Posterior cingulate gyrus (tissue), 11 donors: ENCODE results near the gene PDPK1.

Source experiments
- DNase-seq, 10 donors: peaks; one replicate each; pipeline versions ENCODE4 v3.0.0 to v3.0.0-alpha.2; 2020 to 2021; ENCODE audit warnings: mixed read lengths in 3 of 10
- intact Hi-C: fragments of 100-400 bp; cut with DNase I; formaldehyde crosslinking; loops from one replicate; pipeline ENCODE4 v1.15.1; 2023

The PDPK1 gene

DNA sequence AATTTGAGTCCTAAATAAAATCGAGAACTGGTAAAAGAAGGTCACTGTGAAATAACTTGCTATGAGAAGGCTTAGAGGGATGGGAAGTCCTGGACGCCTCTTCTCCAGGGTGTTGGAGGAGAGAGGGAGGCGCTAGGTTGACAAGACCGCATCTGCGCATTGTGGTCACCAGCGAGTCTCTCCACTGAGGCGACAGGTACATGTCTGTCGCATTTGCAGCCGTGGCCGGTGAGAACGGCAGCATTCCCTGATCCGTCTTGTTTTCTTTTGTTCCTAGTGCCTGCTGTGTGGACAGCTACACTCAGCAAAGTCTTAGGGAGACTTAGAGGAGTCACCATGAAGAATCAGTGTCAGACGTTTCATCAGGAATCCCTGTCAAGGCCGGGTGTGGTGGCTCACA lies 32.1 kb upstream of the PDPK1 start:
- no peak for DNase-seq
- intact Hi-C loops: no loop called here

GRCh38 chr16:2507052-2507659 lies 30.7 kb upstream of the PDPK1 start:
- DNase-seq: peak in 1 of 10 donors; percentile 84
- intact Hi-C loops: no loop called here

GRCh38 chr16:2507665-2508064 lies 30.2 kb upstream of the PDPK1 start:
- peak in 1 of 10 donors; percentile 85 for DNase-seq
- intact Hi-C loops: no loop called here

- intact Hi-C loops: no loop called here
- DNase-seq: no peak
Measured at GRCh38 chr16:2508722-2509400, 29.0 kb upstream of the PDPK1 start.

GRCh38 chr16:2511128-2511800 lies 26.6 kb upstream of the PDPK1 start:
- DNase-seq: peak in 8 of 10 donors; percentile 47 to 96 (median 80)
- intact Hi-C loops: no loop called here

GRCh38 chr16:2511996-2512734 lies 25.7 kb upstream of the PDPK1 start:
- intact Hi-C loops: no loop called here
- DNase-seq: no peak

GRCh38 chr16:2512735-2513404 lies 25.0 kb upstream of the PDPK1 start:
- intact Hi-C loops: no loop called here

GRCh38 chr16:2513405-2514332 lies 24.2 kb upstream of the PDPK1 start, which contains the start of gene ATP6V0C:
TSS of gene ATP6V0C (plus strand) at chr16:2513952. CDS start at chr16:2514104, 152 bp downstream.
- peak; percentile 79 to 99 (median 90) for DNase-seq
- intact Hi-C loops: no loop called here

More at GRCh38 chr16:2512735-2513404, 25.0 kb upstream of the PDPK1 start:
- peak in 1 of 10 donors; percentile 84 for DNase-seq

DNA sequence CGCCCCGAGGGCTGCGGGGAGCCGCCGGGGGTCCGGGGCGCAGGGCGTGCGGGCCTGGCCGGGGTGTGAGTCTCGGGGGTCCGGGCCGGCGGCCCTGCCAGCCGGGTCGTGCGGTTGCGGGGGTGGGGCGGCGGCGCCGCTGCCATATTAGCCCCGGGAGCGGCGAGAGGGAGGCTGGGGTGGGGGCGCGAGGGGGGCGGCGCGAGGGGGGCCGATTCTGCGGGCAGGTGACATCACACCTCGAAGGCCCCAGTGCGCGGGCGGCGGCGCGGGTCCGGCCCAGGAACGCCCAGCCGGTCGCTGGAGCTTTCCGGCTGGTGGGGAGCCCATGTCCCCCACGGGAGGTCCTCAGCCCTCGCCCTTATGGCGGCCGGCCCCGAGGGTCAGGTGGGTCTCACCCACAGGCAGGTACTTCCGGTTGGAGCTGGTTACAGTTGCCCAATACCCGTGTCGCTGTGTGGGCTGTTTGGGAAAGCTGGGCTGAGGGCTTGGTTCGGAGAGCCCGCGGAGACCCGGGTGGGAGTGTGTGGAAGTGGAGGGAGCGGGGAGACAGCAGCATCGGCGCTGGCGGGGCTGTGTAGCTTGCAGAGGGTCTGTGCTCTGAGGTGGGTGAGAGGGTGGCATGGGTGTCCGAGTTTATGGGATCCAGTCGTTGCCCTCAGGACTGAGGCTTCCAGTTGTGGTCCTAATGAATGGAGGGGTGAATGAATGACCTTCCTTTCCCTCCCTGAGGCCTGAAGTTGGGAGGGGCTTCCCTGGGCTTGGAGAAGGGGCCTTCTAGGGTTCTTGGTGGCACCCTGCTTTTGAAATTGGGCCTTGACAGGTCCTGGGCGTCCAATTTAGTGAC lies 23.3 kb upstream of the PDPK1 start:
- intact Hi-C loops: no loop called here
- peak in 1 of 10 donors; percentile 86 for DNase-seq

GRCh38 chr16:2515180-2515851 lies 22.5 kb upstream of the PDPK1 start:
- intact Hi-C loops: no loop called here
- DNase-seq: peak in 1 of 10 donors; percentile 65

DNA sequence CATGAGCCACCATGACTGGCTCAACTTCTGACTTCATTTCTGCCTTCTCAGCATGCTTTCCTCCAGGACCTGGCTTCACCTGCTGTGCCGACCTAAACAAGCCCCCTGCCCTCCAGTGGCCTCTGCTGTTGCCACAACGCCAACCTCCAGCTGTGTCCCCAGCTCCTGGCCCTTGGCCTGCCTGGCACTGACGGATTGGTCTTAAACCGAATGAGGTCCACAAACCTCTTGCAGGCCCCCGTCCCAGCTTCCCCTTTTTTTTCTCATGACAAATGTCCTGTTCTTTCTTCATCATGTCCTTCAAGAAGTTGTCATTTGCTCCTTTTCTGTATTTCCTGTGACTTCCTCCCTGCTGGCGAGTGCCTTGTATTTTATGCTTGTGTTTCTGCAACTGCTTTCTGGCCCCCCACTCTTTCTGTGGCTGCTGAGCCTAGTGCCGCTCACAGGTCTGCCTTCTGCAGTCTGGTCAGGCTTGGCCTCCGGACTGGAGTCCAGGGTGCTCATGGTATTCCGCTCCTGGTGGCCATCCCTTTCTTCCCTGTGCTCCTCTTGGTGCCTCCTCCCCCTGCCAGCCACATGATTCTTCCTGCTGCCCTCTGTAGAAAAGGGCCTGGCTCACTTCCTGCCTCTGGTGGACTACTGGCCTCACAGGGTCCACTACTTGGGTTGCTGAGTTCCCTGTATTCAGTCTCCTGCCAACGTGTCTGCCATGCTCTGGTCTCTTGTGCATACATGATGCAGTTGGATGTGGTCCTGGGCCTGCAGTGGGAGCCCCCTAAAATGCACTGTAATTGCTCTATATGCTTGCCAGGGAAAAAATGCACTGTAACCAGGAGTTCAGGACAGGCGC lies 21.2 kb upstream of the PDPK1 start:
- intact Hi-C loops: no loop called here
- DNase-seq: peak in 1 of 10 donors; percentile 80

DNA sequence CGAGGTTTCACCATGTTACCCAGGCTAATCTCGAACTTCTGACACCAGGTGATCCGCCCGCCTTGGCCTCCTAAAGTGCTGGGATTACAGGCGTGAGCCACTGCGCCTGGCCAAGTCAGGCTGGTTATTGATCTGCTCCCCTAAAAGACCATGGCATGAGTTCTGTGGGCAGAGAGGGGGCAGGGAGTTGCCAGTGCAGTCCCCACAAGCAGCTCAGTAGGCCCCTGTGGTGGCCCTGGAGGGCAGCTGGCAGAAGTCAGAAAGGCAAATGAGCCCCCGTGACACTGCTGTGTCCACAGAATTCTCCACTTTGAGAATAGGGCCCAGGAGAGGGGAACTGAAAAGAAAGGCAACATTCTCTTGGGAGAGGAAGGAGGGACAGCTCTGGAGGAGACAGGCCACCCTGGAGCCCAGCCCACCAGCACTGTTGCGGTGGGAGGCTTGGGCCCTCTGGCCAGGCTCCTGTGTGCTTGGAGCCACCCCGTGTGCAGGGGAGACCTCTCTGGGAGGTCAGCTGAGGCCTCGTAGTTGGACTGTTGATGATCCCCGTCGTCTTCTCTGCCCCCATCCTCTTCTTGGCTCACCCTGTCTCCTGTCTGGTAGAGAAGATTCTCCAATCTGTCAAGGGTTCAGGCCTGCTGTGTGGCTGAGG lies 19.7 kb upstream of the PDPK1 start:
- intact Hi-C loops: no loop called here
- DNase-seq: peak in 1 of 10 donors; percentile 29

DNA sequence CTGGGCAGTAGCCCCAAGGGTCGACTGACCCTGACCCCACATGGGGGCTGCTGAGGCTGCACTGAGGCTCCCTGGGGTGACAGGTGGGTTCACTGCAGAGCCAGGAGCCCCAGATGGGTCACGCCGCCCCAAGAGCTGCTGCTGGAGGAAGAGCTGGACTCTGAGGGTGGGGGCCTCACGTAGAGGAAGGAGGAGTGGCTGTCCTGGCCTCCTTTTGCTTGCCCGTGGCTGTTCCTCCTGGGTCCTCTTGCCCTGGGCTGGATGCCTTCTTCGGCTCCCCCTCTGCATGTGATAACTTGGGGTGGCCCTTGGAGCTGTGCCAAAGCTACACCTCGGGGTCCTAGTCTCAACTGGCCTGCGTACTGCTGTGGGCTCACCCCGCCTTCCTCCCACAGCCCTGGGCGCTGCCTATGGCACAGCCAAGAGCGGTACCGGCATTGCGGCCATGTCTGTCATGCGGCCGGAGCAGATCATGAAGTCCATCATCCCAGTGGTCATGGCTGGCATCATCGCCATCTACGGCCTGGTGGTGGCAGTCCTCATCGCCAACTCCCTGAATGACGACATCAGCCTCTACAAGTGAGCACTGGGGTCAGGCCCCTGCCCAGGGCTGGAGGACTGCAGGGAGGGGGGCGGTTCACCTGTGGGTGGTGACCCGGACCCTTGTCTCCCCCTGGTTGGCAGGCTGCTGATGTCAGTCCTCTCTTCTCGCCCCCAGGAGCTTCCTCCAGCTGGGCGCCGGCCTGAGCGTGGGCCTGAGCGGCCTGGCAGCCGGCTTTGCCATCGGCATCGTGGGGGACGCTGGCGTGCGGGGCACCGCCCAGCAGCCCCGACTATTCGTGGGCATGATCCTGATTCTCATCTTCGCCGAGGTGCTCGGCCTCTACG lies 18.8 kb upstream of the PDPK1 start:
- intact Hi-C loops: no loop called here
- DNase-seq: peak in 2 of 10 donors; percentile 73 to 86

GRCh38 chr16:2519711-2520080 lies 18.1 kb upstream of the PDPK1 start:
- intact Hi-C loops: no loop called here
- DNase-seq: peak in 1 of 10 donors; percentile 80

DNA sequence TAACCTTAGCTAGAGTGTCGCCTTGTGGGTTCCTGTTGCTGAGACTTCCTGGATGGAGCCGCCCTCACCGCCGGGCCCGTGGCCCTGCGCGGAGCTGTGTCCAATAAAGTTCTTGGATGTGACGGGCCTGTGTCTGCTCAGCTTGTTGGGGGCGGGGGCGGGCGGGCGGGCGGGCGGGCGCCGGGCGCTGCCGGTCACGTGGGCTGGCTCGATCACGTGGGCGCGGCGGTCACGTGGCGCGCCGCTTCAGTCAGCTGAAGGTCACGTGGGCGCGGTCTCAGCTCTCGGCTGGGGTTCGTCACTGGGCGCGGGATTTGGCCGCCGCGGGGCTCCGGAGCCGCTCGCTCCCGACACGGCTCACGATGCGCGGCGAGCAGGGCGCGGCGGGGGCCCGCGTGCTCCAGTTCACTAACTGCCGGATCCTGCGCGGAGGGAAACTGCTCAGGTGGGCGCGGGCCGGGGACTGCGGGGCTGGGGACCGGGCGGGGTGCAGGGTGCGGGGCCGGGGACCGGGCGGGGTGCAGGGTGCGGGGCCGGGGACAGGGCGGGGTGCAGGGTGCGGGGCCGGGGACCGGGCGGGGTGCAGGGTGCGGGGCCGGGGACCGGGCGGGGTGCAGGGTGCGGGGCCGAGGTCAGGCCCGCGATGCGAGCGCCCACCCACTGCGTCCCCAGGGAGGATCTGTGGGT lies 17.6 kb upstream of the PDPK1 start, which contains the start of gene AMDHD2:
AMDHD2 (plus strand) TSS at position 275 of the 687 bp plus-strand sequence; CDS start at position 363, 88 bp downstream.
- peak; percentile 78 to 97 (median 87) for DNase-seq
- intact Hi-C loops: no loop called here
